HG03457 (cell line): ENCODE measurements around the gene HMGA1.

Source experiments
- ATAC-seq: cut with Tn5 transposase; IDR thresholded peaks from one replicate; pipeline ENCODE4 v1.9.1; 2021; ENCODE audit warnings: moderate number of reproducible peaks; ENCODE audit not compliant: unreplicated experiment

The HMGA1 gene, protein sequence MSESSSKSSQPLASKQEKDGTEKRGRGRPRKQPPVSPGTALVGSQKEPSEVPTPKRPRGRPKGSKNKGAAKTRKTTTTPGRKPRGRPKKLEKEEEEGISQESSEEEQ

DNA sequence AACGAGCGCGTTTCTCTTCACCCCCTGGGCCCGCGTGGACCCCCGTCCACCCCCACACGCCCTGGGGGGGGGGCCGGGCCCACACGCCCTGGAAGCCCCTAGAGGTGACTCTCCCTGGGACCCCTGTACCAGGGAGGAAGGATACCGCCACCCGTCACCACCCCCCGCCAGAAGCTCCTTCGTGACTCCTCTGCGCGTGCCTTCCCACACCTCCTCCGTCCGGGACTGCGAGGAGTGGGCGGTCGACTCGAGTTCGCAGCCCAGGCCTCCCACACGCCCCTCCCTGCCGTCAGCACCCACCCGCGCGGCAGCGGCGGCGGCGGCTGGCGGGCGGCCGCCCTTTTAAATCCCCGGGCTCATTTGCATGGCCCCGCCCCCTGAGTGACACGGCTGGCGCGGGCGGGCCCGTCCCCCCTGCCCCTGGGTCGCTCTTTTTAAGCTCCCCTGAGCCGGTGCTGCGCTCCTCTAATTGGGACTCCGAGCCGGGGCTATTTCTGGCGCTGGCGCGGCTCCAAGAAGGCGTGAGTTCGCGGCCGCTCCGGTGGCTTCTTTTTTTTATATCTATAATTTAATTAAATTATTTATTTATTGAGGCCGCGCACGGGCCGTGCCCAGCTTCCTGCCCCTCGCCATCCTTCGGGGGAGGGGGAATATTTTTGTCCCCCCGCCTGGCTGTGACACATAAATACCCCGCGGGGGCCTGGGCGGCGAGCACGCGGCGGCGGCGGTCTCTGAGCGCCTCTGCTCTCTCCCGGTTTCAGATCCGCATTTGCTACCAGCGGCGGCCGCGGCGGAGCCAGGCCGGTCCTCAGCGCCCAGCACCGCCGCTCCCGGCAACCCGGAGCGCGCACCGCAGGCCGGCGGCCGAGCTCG is at the start of gene HMGA1:
HMGA1 (plus strand) TSS at position 431 of the 873 bp plus-strand sequence. CDS start 3,908 bp downstream, outside the sequence.
- ATAC-seq = peak; percentile 36

DNA sequence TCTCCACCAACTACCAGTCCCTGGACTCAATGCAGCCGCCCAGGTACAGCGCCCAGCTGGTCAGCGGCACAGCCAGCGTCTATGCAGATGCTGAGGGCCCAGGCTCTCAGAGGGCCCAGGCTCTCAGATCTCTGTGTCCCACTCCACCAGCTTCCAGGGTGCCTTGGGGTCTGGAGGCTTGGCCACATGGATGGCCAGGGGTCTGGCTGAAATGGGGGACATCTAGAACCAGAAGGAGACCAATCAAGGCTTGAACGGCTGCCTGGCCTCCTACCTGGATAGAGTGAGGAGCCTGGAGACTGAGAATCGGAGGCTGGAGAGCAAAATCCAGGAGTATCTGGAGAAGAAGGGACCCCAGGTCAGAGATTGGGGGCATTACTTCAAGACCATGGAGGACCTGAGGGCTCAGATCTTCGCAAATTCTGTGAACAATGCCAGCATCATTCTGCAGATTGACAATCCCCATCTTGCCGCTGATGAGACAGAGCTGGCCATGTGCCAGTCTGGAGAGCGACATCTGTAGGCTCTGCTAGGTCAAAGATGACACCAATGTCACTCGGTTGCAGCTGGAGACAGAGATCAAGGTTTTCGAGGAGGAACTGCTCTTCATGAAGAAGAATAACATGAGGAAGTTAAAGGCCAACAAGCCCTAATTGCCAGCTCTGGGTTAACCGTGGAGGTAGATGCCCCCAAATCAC is 46.7 kb upstream of the HMGA1 start:
- ATAC-seq = no peak

DNA sequence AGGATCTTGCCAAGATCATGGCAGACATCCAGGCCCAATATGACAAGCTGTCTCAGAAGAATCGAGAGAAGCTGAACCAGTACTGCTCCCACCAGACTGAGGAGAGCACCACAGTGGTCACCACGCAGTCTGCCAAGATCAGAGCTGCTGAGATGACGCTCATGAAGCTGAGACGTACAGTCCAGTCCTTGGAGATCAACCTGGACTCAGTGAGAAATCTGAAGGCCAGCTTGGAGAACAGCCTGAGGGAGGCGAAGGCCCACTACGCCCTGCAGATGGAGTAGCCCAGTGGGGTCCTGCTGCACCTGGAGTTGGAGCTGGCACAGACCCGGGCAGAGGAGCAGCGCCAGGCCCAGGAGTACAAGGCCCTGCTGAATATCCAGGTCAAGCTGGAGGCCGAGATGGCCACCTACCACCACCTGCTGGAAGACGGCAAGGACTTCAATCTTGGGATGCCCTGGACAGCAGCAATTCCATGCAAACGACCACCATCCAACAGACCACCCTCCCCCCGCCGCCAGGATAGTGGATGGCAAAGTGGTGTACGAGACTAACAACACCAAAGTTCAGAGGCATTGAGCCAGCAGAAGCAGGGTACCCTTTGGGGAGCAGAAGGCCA is 46.1 kb upstream of the HMGA1 start:
- ATAC-seq = no peak

DNA sequence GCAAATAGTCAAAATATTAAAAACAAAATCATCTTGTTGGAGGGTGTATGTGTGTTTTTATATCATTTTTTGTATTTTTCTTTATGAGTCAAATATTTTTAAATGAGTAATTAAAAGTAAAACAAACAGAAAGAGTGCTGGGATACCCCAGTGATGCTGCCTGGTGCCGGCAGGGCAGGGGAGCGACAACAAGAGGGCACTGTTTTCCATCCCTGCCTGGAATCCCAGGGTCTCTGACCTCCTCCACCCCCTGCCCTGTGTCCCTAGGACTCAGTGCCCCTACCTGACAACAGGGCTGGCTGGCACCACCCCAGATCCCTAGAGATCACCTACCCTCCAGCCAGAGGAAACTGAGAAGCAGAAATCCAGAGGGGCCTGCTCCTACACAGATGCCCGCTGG is 41.9 kb upstream of the HMGA1 start:
- ATAC-seq = no peak

DNA sequence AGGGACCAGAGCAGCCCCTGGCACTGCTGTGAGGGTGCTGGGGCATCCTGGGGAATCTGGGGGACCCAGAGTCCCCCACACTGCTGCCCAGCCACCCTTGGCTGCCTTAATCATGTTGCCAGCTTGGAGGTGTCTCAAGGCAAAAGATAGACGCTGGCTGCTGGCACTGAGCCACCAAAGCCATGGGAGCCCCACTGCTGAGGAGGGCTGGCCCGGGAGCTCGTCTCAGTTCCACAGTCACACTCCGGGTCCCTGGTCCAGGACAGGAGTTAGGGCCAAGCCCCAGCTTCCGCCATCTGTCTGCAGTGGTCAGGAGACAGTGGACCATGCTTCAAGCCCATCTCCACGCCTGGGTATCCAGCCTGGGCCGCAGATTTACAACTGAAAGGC is 41.0 kb upstream of the HMGA1 start:
- no peak for ATAC-seq

DNA sequence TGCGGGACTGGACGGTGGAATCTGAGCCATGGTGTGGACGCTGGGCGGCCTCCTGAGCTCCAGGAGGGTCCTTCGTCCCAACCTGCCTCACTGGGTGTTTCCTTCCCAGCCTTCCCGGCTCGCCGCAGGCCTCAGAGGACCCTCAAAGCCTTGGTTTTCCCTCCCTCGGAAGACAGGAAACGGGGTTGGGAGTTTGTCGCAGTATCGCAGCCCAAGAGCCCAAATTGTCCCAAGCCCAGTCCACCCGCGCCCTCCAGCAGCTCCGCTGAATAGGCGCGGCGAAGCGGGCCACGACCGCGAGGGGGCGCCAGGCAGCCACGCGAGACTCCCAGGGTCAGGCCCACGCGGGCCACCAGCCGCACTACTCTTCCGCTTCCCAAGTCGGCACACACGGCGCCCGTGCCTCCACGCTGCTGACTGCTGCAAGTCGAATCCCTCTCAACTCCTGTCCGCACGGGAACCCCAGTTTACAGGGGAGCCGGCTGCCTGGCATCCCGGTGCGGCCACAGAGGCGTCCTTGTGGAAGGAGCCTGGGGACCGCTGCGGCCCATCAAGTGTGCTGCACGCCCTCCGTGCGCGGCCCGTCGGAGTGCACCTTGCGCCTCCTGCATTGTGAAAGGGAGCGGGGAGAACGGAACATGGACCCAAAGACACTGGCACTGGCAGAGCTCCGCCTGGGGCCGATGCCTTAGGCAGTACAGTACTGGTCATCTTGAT is 40.4 kb upstream of the HMGA1 start:
- no peak for ATAC-seq

DNA sequence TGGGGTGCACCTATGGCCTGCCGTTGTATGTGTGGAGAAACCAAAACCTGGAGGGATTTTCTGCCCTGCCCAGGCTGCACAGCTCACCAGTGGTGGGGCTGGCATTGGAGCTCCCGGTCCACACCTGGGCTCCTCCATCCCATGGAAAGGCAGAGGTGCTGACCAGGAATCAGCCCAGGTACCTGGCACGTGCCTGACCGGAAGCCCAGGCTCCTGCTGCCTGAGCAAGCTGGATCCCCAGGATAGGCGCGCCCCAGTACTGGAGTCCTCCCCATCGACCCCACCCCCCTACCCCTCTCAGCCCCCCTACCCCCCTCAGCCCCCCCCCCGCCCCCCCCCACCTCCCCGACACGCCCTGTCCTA is 39.9 kb upstream of the HMGA1 start:
- ATAC-seq = no peak

DNA sequence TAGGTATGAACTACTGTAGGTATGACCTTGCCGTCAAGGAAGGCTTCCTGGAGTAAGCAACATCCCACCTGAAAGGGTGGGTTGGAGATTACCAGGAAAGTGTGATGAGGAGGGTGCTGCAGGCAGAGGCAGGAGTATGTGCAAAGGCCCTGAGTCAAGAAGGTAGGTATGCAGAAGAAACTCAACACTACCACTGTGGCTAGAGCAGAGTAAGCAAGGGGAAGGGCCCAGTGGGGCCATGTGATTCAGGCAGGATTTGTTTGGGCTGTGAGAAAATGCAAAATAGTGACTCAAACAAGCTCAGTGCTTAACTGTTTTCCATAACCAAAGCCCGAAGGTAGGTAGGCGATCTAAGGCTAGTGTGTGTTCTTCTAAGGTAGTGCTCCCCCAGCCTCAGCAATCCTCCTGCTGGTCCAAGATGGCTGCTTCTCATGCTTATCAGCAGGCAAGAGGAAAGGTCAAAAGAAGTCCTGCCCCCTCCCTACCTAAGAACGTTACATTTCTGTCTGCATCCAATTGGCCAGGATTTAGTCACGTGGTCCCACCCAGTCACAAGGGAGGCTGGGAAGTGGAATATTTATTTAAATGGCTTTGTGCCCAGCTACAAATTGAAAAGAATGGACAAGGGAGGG is 36.2 kb upstream of the HMGA1 start:
- ATAC-seq = no peak

DNA sequence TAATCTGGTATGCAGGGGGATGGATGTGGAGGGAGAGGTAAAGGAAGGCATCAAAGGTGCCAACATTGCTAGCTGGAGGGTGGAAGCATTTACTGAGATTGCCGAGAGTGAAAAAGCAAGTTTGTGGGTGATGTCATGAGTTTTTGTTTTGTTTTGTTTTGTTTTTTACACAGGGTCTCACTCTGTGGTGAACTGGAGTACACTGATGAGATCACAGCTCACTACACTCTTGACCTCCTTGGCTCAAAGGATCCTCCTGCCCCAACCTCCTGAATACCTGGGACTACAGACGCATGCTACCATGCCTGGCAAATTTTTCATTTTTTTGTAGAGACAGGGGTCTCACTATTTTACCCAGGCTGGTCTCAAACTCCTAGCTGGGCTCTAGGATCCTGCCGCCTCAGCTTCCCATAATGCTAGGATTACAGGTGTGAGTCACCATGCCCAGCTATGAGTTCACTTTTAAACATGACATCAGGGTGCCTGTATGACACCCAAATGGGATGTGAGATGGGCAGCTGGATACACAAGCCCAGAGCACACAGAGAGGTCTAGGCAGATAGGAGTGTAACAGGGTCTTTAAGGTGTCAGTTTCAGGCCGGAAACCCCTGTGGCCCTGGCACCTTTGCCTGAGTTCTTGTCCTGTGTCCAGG is 35.1 kb upstream of the HMGA1 start:
- no peak for ATAC-seq

DNA sequence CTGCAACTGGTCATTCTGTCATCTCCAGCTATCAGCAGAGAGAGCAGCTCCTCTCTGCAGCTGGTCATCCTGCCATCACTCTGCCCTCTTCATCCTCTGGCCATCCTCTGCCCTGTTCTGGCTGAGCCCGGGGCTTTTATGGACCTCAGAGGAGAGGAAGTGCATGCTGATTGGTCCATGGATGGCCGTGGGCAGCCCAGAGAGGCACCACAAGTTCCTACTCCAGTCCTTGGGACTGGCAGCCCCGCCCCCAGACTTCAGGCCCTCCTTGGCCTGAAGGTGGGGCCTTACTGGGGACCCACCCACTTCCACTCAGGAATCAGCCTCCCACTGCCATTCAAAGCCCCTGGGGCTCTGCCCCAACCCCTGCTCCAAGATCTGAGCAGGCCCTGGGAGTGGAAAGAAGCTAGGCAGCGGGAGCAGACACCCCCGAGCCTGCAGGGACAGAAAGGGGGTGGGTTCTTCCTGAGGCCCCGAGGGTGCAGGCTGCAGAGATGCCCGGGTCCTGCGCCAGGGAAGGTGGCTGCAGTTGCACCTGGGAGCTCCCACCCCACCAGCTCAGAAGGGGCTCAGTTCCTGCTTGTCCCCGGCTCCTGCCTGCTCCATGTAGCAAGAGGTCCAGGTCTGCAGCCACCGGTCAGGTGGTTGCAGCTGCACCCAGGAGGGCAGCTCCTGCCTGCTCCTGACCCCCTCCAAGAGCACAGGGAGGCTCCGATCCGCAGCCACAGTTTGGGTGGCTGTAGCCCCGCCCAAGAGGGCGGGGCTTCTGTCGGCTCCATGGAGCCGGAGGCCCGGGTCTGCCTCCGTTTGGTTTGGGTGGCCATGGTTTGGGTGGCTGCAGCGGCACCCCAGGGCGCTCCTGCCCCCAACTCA is 34.1 kb upstream of the HMGA1 start:
- no peak for ATAC-seq

DNA sequence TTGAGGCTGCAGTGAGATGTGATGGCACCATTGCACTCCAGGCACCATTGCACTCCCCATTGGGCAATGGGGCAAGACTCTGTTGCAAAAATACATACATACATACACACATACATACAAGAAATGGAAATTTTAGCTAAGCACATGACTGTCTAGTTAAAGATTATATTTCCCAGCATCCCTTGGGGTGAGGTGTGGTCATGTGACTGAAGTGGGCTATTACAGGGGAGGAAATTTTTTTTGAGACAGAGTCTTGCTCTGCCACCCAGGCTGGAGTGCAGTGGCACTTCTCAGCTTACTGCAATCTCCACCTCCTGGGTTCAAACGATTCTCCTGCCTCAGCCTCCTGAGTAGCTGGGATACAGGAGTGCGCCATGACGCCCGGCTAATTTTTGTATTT is 32.0 kb upstream of the HMGA1 start:
- no peak for ATAC-seq

DNA sequence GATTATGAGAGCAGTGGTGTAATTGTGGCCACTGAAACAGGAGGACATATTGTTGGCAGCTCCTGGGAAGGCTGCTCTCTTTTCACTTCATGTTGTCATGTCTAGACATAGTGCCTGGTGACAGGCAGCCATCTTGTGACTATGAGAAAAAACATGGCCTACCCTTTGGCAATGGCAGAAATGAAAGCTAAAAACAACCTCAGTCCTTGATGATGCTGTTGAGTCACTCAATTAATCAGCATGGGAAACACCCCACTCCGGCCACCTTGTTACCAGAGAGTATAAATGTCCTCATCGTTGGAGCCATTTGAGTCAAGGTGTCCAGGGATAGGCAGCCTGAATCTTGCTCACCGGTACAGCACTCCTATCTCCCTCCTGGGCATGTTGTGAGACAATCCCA is 31.2 kb upstream of the HMGA1 start:
- ATAC-seq = no peak

DNA sequence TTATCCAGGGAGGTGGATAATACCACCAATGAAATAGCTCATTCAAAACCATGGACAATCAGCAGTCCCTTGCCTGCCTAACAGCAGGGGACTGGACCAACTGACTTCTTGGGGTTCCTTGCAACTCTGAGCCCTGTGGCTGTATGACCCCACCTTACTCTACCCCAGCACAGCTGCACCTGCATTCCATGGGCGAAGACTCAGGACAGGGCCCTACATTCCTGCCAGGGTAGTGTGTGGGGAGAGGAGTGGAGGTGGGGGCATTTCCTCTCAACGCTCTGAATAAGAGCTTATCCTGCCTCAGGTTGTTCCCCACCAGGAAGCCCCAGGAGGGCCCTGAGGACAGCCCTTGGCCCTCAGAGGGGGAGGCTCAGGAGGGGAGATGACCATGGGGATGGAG is 30.8 kb upstream of the HMGA1 start:
- ATAC-seq = no peak

DNA sequence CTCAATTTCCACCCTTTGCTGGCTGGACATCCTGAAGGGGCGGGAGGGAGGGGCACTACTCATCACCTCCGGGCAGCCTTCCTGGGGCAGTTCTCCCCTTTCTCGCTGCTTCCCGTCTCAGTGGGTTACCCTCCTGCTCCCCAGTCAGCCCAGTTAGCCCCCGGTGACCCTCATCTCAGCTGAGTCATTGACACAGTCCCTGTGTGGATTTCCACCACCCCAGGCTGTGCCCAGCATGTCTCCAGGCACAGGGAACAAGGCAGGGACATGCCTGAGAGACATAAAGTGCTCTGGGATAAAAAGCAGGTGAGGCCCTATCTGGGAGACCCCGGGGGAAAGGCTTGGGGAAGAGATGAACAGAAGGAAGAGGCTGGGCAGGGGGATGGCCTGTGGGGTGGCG is 29.9 kb upstream of the HMGA1 start:
- no peak for ATAC-seq

DNA sequence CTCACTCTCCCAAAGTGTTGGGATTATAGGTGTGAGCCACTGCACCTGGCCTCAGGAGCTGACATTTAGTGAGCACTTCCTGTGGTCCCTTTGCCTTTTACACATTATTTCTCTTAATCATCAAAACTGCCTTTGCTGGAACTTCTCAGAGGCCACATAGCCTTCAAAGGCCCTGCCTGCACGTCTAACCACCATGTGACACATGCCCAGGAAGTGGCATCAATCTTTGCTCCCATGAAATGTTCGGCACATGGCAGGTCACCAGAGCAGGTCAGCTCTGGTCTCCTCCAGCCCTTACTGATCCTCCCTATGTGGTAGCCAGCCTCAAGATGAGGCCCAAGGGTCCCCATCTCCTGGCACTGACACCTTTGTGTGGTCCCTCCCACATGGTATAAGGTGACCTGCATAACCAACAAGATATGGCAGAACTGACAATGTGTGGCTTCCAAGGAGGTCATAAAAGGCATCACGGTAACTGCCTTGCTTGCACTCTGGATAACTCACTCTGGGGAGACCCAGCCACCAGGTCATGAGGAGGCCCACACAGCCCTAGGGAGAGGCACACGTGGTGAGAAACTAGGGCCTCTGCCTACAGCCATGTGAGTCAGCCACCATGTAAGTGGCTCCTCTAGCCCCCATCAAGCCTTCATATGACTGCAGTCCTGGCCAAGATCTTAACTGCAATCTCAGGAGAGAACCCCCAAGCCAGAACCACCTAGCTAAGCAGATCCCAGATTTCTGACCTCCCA is 28.8 kb upstream of the HMGA1 start:
- ATAC-seq = no peak

DNA sequence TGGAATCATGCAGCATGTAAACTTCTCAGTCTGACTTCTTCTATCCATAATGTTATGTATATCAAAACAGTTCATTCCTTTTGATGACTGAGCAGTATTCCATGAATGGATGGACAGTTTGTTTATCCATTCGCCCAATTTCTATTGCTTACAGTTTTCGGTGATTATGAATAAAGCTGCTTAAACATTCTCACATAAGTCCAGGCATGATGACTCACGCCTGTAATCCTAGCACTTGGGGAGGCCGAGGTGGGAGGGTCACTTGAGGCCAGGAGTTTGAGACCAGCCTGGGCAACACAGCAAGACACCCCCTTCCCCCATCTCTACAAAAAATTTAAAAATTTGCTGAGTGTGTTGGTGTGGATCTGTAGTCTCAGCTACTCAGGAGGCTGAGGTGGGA is 22.9 kb upstream of the HMGA1 start:
- ATAC-seq = no peak

DNA sequence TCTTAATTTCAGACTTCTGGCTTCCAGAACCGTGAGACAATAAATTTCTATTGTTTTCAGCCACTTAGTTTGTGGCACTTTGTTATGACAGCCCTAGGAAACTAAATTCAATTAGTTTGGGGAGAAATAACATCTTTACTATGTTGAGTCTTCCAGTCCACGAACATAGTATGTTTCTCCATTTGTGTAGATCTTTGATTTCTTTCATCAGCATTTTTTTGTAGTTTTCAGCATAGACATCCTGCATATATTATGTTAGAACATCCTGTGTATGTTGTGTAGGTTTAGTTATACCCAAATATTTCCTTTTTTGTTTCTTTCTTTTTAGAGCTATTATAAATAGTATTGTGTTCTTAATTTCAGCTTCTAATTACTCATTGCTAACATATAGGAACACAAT is 18.0 kb upstream of the HMGA1 start:
- ATAC-seq = no peak

DNA sequence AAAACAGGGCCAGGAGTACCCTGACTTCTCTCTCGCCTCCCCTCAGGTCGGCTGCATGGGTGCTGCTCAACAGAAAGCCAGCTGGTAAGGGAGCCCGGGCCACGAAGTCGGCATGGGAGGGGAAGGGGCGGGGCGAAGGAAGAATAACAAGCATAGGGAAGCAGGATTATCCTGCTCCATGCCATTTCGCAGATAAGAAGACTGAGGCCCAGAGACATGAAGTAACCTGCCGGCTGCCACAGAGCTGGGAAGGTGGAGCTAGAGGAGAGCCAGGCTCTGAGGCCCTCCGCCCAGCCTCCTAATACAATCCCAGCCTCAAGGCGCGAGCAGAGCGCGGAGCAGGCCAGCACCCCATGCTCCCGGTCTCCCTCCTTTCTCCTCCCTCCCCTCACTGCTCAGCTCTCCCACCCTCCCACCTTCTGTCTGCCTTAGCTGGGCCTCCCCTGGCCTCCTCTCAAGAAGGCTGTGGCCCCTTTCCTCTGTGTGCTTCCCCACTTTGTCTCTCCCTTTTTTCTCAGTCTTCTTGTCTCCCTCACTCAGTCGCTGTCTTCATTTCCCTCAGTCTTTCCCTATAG is 13.2 kb upstream of the HMGA1 start:
- ATAC-seq = peak; percentile 18
